Bone marrow (tissue), 2 donors: ENCODE results near the gene LRIT2.

Source experiments
- DNase-seq, 2 donors: peaks; one replicate each; lab custom pipeline; 2025; lab: John Stamatoyannopoulos, UW

LRIT2 gene

DNA sequence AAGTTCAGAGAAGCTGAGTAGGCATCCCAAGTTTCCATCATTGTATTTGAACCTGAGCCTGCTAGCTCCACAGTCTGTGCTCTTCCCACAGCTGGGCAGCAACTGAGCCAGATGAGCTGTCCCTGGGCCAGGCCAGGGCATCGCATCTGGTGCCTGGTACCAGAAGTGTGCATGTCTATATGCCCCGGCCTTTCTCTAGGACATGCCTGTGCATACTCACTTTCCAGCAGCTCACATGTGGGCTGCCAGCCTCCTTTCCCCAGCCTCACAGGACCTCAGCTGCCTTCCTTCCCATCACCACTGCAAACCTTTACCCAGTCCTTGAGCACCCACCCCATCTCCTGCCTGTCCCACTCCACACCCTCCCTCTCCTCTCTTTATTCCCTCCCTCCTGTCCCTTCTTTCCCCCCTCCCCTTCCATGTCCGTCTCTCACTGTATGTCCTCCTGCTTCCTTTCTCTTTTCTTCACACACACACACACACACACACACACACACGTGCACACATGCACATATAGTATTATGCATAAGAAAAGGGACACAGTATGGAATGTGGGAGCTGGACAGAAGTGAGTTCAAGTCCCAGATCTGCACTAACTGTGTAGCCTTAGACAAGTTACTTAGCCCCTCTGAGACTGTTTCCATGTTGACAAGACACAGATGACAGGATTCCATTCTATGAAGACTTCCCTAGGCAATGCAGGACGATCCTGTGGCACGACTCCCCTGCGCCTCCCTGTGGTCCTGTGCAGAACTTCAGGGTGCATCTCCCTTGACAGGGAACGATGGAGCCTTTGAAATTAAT is 20.1 kb downstream of the LRIT2 start:
- peak; percentile 11 to 39 for DNase-seq

DNA sequence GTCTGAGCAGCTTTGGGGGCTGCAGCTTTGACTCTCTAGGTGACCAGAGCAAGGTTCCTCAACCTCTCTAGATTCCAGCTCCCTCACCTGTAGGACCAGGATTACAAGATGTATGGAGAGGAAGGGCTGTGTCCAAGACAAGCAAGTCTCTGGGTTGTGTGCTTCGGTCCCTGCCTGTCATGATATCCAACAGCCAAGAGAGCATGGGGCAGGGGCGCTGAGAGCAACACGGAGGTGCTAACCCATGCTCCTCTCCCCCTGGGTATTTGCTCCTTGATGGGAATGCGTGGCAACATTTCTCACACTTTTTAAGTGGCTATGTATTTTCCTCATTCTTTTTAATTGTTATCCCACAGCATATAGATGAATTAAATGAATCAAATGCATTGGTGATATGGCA is 20.7 kb downstream of the LRIT2 start:
- no peak for DNase-seq

DNA sequence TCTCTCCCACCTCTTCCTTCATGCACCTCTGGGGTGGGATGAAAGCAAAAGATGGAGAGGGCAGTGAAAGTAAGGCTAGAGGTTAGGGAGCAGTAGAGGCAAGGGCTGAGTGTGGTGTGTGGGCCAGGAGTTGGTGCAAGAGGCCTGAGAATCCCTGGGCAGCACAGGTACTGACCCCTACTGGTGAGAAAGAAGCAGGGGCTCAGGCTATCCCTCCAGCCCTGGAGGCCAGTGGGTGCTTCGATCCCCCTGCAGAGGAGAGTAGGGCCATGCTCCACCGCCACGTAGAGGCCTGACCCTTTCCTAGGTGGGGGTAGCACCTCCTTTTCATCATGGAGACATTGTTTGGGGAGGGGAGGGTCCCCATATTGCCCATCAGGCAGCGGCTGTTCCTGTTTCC is 21.2 kb downstream of the LRIT2 start:
- no peak for DNase-seq

GRCh38 chr10:84202349-84202748 is 23.0 kb downstream of the LRIT2 start:
- DNase-seq: no peak

DNA sequence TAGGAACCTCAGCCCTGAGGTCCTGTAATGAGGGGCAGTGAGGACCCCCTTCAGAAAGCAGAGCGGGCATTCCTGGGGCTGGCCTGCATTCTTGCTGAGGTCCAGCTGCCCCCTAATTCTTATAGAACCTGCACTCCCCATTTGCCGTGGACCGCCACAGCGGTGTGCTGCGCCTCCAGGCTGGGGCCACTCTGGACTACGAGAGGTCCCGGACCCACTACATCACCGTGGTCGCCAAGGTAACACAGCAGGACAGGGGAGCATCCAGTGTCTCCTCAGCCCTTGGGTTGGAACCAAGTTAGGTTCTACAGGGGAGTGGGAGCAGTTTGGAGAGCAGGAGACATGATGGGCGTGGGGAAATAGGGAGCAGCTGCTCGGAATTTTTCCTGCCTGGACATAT is 23.7 kb downstream of the LRIT2 start:
- no peak for DNase-seq

GRCh38 chr10:84201244-84201606 is 24.1 kb downstream of the LRIT2 start:
- DNase-seq: no peak

DNA sequence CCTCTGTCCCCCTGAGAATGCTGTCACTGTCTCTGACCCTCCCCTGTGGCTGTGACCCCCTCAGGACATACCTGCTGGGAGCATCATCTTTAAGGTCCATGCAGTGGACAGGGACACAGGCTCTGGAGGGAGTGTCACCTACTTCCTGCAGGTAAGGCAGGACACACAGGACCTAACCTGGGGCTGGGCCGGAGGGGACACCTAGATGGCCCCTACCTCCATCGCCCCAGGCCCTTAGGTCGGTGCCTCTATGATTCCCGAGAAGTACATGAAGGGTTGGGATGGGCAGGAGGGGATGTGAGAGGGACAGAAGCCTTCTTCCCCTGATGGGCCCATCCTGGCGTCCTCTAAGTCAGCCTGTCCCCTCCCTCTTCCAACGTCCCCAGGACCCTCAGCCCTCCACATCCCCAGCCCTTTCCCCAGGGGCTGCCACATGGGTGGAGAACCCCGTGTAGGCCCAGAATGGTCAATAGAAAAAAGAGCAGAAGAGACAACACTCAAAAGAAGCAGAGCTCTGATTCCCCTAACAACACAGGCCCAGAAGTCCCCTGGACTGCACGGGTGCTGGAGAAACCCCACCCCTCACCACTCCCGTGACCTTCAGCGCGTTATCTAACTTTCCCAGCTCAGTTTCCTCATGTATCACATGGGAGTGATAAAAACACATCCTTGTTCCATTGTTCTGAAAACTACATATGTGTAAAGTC is 24.7 kb downstream of the LRIT2 start:
- DNase-seq: no peak

DNA sequence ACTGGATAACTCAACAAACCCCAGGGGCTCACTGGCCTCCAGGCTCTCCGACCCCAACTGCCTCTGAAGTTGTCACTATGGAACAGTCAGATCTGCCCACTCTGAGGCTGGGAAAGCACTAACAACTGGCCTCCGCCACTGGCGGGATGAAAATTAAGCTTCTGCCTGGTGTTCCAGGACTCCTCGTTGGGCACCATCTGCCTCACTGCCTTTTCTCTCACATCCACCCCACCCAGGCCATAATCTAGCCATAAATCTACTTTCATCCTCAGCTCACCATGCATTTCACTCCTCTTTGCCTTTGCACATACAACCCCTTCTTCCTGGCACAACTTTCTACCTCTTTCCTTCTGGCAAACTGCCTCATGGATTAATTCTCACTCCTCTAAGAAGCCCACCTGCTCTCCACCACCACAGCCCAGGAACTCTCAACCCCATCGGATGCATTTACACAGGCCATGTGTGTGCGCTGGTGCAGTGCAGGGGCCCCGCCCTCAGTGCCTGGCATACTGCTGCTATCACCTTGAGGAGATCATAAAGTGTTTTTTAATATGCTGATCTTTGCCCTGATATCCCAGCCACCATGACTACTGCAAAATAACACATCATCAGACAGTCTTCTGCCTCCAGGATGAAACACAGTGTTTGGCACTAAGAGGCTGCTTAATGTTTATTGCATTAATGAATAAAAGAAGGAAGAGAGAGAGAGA is 27.0 kb downstream of the LRIT2 start:
- no peak for DNase-seq

- no peak for DNase-seq
These were observed 27.7 kb downstream of the LRIT2 start for GRCh38 chr10:84197643-84198042.

- no peak for DNase-seq
These were observed 28.4 kb downstream of the LRIT2 start for GRCh38 chr10:84196941-84197340.

GRCh38 chr10:84196083-84196482 is 29.3 kb downstream of the LRIT2 start:
- DNase-seq: no peak

- no peak for DNase-seq
These were observed 30.1 kb downstream of the LRIT2 start for GRCh38 chr10:84195044-84195830.

DNA sequence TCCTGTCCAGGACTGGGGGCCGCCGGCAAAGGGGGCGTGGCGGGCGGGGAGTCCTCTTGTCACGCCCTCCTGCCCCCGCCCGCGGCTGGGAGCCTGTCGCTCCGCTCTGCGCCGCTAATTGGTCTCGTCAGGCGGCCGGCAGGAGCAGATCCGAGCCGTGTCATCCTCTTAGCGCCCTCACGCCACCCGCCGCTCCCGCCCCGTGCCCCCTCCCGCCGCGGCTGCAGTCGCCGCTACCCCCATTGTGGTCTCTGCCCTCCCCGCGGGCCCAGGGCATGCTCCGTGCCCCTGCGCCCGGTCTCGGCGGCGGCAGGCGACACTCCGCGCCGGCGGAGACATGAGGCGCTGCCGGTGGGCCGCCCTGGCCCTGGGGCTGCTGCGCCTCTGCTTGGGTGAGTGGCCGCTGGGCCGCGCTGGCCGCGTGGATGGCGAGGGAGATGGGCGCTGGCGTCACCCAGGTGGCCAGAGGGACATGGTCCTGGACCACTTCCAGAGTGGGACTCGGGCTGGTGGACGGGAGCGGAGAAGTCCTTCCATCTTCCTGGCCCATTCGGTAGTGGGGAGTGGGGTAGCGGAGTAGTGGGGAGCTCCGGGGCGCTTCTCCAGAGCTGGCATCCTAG is 30.8 kb downstream of the LRIT2 start, which contains the start of gene CDHR1:
Gene CDHR1 (plus strand): TSS at position 114 of the 620 bp plus-strand sequence. CDS start 224 bp downstream, at position 338.
- DNase-seq: no peak

DNA sequence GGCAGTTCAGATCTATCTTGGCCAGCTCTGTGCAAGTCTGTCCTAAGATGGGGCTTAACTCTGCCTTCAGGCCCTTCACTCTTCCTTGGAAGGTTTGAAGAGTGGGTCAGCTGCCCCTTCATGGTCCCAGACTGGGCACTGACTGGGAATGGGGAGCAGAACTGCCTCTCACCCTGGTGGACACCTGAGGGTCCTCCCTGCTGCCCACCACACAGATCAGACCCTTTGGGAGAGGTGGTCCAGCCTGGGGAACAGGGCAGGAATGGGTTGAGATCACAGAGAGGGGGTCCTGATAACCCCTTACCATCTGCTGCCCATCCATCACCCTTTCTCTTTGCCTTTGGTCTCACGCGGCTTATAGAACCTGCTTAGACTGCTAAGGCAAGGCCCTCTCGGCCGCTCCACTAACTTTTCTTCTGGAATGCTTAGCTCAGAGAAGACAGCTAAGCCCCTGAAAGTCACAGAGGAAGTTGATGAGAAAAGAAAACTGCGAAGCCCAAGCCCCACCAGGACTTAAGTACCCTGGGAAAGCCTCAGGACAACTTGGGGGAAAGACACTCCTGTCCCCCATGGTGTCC is 31.4 kb downstream of the LRIT2 start:
- DNase-seq: no peak

DNA sequence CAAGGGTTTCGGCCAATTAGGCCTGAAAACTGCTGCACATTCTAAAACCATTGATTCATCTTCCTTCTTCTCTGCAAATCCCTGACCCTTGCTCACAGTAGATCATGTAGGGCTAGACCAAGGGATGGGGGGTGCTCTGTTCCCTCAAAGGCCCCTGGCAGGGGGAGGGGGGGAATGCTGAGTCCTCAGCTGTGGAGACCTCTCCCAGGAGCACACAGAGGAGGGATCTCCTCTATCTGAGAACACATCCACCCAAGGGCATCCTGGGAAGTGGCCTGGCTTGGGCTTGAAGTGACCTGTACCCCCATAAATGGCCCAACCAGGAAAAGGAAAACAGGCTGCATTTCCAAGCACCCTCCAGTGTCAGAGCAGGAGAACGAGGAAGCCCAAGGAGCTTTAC is 32.0 kb downstream of the LRIT2 start:
- DNase-seq: no peak

DNA sequence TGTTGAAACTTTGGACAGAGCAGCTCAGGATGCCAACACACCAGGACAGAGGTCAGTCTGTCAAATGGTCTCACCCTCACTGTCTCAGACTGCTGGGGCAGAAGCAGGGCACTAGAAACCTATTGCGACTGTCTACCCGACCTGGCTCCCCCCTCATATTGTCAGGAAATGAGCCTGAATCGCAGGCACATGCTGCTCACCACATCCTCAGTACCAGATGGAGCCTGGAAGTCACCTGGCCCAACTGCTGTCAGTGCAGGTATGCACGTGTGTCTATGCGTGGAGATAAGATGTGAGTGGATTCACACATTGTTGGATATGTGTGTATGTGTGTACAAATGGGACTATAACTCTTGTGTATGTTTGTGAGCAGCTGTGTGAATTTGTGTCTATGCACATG is 34.2 kb downstream of the LRIT2 start:
- no peak for DNase-seq

DNA sequence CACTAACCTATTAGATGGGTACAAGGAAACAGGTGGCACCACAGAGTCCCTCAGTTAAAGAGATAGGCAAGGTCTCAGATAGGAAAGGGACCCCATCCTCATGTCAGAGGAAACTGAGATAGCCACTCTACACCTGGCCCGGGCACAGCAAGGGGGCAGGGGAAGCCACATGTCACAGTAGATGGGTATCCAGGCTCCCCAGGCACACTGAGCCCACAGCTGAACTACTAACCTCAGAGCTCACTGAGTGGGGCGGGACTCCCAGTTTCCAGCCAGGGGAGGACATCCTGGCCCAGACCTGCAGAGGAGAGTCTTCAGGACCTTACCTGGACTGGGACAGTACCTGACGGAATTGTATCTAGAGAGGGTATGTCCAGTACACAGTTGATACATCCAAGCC is 34.7 kb downstream of the LRIT2 start:
- no peak for DNase-seq

GRCh38 chr10:84188815-84189214 is 36.5 kb downstream of the LRIT2 start:
- DNase-seq: no peak

GRCh38 chr10:84185526-84186175 is 39.7 kb downstream of the LRIT2 start:
- no peak for DNase-seq

DNA sequence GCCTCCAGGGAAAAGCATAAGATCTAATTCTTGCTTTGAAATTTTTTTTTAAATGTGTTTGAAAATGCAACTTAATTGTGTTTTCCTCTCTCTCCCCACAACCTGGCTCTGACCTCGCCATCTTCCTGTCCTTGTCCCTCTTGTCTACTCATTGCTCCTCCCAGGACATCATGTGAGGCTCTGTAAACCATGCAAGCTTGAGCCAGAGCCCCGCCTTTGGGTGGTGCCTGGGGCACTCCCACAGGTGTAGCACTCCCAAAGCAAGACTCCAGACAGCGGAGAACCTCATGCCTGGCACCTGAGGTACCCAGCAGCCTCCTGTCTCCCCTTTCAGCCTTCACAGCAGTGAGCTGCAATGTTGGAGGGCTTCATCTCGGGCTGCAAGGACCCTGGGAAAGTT is 40.8 kb downstream of the LRIT2 start:
- DNase-seq: no peak

GRCh38 chr10:84181631-84182030 is 43.7 kb downstream of the LRIT2 start:
- DNase-seq: no peak
